Spleen (tissue), 11 donors: ENCODE data around the gene SKOR1. TPM values are rescaled to one million over a fixed set of nuclear protein-coding genes. Genes with fewer than 3 reads are reported as not detected.

ENCODE experiments used
- DNase-seq: peaks from one replicate; pipeline ENCODE4 v3.0.0-alpha.2; 2020
- H3K27ac ChIP-seq, 8 donors: fragments of 200-600 bp; sonication (generic) in 7 of 8; 1 replicate in 4 of 8; 2 replicates in 4 of 8; pipeline versions ENCODE4 v1.5.0 to v1.8.0; 2016 to 2021; ENCODE audit warnings: inconsistent platforms in 4 of 8, mild to moderate bottlenecking in 4 of 8, moderate library complexity in 1 of 8
- H3K27me3 ChIP-seq, 7 donors: fragments of 200-600 bp; sonication (generic) in 6 of 7; replicated peaks in 1 of 7; 1 replicate in 4 of 7; 2 replicates in 3 of 7; pipeline versions ENCODE4 v1.5.0 to v1.8.0; 2016 to 2021; ENCODE audit warnings: inconsistent platforms in 3 of 7, mild to moderate bottlenecking in 1 of 7
- H3K36me3 ChIP-seq, 6 donors: fragments of 200-600 bp; sonication (generic) in 5 of 6; 1 replicate in 4 of 6; 2 replicates in 2 of 6; pipeline versions ENCODE4 v1.5.0 to v1.8.0; 2016 to 2021; ENCODE audit warnings: inconsistent platforms in 2 of 6
- H3K4me1 ChIP-seq, 6 donors: fragments of 200-600 bp; sonication (generic) in 5 of 6; 1 replicate in 3 of 6; 2 replicates in 3 of 6; pipeline versions ENCODE4 v1.5.0 to v1.8.0; 2016 to 2021; ENCODE audit warnings: inconsistent platforms in 3 of 6
- H3K4me3 ChIP-seq, 8 donors: fragments of 200-600 bp; sonication (generic) in 7 of 8; 1 replicate in 4 of 8; 2 replicates in 4 of 8; pipeline versions ENCODE4 v1.5.0 to v1.8.0; 2016 to 2021; ENCODE audit warnings: inconsistent platforms in 4 of 8, mild to moderate bottlenecking in 4 of 8, moderate library complexity in 2 of 8
- H3K9me3 ChIP-seq, 8 donors: fragments of 200-600 bp; sonication (generic) in 7 of 8; 1 replicate in 4 of 8; 2 replicates in 4 of 8; pipeline versions ENCODE4 v1.5.0 to v1.8.0; 2016 to 2021; ENCODE audit warnings: inconsistent platforms in 4 of 8
- CTCF ChIP-seq, 11 experiments: fragments of 200-600 bp in 7 of 11; fragments of 450-650 bp in 4 of 11; sonication (generic) in 4 of 11; IDR thresholded peaks in 8 of 11; conservative IDR thresholded peaks in 3 of 11; 1 replicate in 7 of 11; 2 replicates in 4 of 11; pipeline versions ENCODE4 v1.4.0 to v1.8.0; 2016 to 2021; ENCODE audit warnings: antibody characterized with exemption in 11 of 11, inconsistent platforms in 4 of 11, mild to moderate bottlenecking in 1 of 11
- POLR2A ChIP-seq, 3 donors: fragments of 450-650 bp; IDR thresholded peaks; one replicate each; pipeline ENCODE4 v1.5.1; 2017; ENCODE audit warnings: antibody characterized with exemption in 3 of 3, mild to moderate bottlenecking in 1 of 3
- POLR2AphosphoS5 ChIP-seq, 3 donors: sonication (generic); formaldehyde crosslinking; IDR thresholded peaks; one replicate each; pipeline ENCODE4 v1.5.1; 2017; ENCODE audit warnings: antibody characterized with exemption in 3 of 3
- WGBS, 5 donors: extraction: QIAGEN DNeasy Blood & Tissue Kit in 3 of 5; methylation state at CpG; one replicate each; pipeline versions ENCODE4 v1.1.5 to v1.1.7; 2013 to 2018; 5-methylcytosine and 5-hydroxymethylcytosine counted together
- intact Hi-C: fragments of 100-400 bp; cut with DNase I; formaldehyde crosslinking; loops from one replicate; pipeline ENCODE4 v1.15.0; 2023; ENCODE audit warnings: low total_unique reads
- polyA plus RNA-seq, 3 donors: library from polyadenylated mRNA; stranded (reverse); fragments of 200-250 nt; gene quantifications; one replicate each; pipeline ENCODE4 v1.2.1, GENCODE V29; 2013
- total RNA-seq, 7 donors: library from RNA; depleted of rRNA in 3 of 7; stranded (reverse); fragments of >200 nt in 3 of 7; fragmentation: NEBNext Ultra II Directional in 4 of 7; extraction: Animal tissue kit (Norgen Biotek cat#: 25700) in 4 of 7; gene quantifications; one replicate each; pipeline versions ENCODE4 v1.1.0 to v1.2.1, GENCODE V29; 2016 to 2021
- donor health status: healthy with polysubstance abuse.
- donor health status: DM: no; HTN: no; CAD: no; lungs with moderate emphysema.
- donor health status: DM: no; HTN: no; CAD: no.
- donor health status: Bipolar disorder and iron deficiency.
- donor health status: healthy.
- donor health status: DM: no; HTN: no; CAD: no.
- donor health status: DM: yes; HTN: yes; CAD: no.

SKOR1 gene
- total and polyA plus RNA-seq, 10 donors, result 0.06 to 1.1 (median 0.37) TPM

- intact Hi-C loops, result no loop called here
- Histone ChIP-seq H3K36me3 (no peaks in the 10 kb centered on the region), H3K4me1 (no peaks in the 10 kb centered on the region), H3K4me3 (no peak overlapping the region), H3K27me3 (no peaks in the 10 kb centered on the region), H3K27ac (no peak overlapping the region), H3K9me3 (peaks cover 0 to 27% (median 22%) of the 10 kb centered on the region in 8 donors)
- TF ChIP-seq POLR2A (IDR thresholded peaks at IDR 0.05) (no peak), CTCF (IDR thresholded peaks at IDR 0.05 in 8 of 11, conservative IDR thresholded peaks at IDR 0.05 in 3 of 11) (no peak), POLR2AphosphoS5 (IDR thresholded peaks at IDR 0.05) (no peak)
- DNase-seq, result no peak
These were observed 45.6 kb downstream of the SKOR1 start for GRCh38 chr15:67870868-67871408.

GRCh38 chr15:67873777-67874176 lies 48.5 kb downstream of the SKOR1 start:
- H3K27ac ChIP-seq, result no peak overlapping the region
- WGBS, 5 donors, result 89 to 94% (median 93%) methylated on average over 3 of the region's 3 CpGs
- DNase-seq, result no peak

GRCh38 chr15:67878712-67879206 lies 53.5 kb downstream of the SKOR1 start:
- Histone ChIP-seq H3K27ac (no peak overlapping the region), H3K4me1 (peaks cover 3 to 50% (median 29%) of the 10 kb centered on the region in 6 donors), H3K27me3 (no peaks in the 10 kb centered on the region), H3K36me3 (no peaks in the 10 kb centered on the region), H3K9me3 (peaks cover 0 to 2% (median under 1%) of the 10 kb centered on the region in 8 donors), H3K4me3 (no peak overlapping the region)
- no peak for DNase-seq
- 83 to 92% (median 87%) methylated on average over 2 of the region's 2 CpGs for WGBS, 5 donors
- TF ChIP-seq POLR2A (IDR thresholded peaks at IDR 0.05) (no peak), POLR2AphosphoS5 (IDR thresholded peaks at IDR 0.05) (no peak), CTCF (IDR thresholded peaks at IDR 0.05 in 8 of 11, conservative IDR thresholded peaks at IDR 0.05 in 3 of 11) (no peak)
- intact Hi-C loops, result no loop called here

More at GRCh38 chr15:67873777-67874176, 48.5 kb downstream of the SKOR1 start:
- TF ChIP-seq POLR2AphosphoS5 (IDR thresholded peaks at IDR 0.05) (no peak), CTCF (IDR thresholded peaks at IDR 0.05 in 8 of 11, conservative IDR thresholded peaks at IDR 0.05 in 3 of 11) (no peak), POLR2A (IDR thresholded peaks at IDR 0.05) (no peak)
- intact Hi-C loops, result no loop called here
- Histone ChIP-seq H3K9me3 (peaks cover 0 to 27% (median 22%) of the 10 kb centered on the region in 8 donors), H3K4me1 (peaks cover 0 to under 1% (median 0%) of the 10 kb centered on the region in 6 donors), H3K27me3 (no peaks in the 10 kb centered on the region), H3K36me3 (no peaks in the 10 kb centered on the region), H3K4me3 (no peak overlapping the region)

- no peak for TF ChIP-seq POLR2A (IDR thresholded peaks at IDR 0.05)
- TF ChIP-seq CTCF (IDR thresholded peaks at IDR 0.05 in 8 of 11, conservative IDR thresholded peaks at IDR 0.05 in 3 of 11), result no peak
- TF ChIP-seq POLR2AphosphoS5 (IDR thresholded peaks at IDR 0.05), result no peak
- 59 to 77% (median 68%) methylated on average over 11 of the region's 11 CpGs for WGBS, 5 donors
These were observed 54.3 kb downstream of the SKOR1 start for GRCh38 chr15:67879440-67880129.

More at GRCh38 chr15:67879440-67880129, 54.3 kb downstream of the SKOR1 start:
- Histone ChIP-seq H3K27ac (peak overlapping the region in 2 of 8 donors; percentile 70 to 81), H3K9me3 (no peaks in the 10 kb centered on the region), H3K27me3 (peaks cover 0 to 3% (median 0%) of the 10 kb centered on the region in 7 donors), H3K4me1 (peaks cover 10 to 58% (median 37%) of the 10 kb centered on the region in 6 donors), H3K36me3 (no peaks in the 10 kb centered on the region), H3K4me3 (no peak overlapping the region)
- no peak for DNase-seq
- intact Hi-C loops, result no loop called here
